C4-2B (cell line): ENCODE measurements around the gene CHCHD6.

Source experiments
- ZFX ChIP-seq: fragments of 450-650 bp; IDR thresholded peaks from 2 replicates; pipeline ENCODE4 v1.6.1; 2017
- TF ChIP-seq, protein P1 (sequence below): fragments of 450-650 bp; conservative IDR thresholded peaks from 2 replicates; pipeline ENCODE4 v1.5.1; 2017; ENCODE audit warnings: mild to moderate bottlenecking

DNA sequence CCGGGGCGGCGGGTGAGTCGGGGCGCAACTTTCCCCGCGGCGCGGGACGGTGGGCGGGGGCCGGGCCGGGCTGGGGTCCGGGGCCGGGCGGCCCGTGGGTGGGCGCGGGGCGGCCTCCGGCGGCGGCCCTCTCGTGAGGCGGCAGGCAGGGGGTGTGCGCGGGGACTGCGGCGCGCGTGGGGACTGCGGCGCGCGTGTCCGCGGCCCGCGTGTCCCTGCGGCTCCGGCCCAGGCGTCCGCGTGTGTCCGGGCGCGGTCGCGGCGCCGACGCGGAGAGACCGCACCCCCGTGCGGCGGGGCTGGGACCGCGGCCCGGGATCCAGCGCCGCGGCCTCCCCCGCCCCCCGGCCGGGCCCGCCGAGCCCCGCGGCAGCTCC is 279.2 kb downstream of the CHCHD6 start:
- TF ChIP-seq, protein P1, sequence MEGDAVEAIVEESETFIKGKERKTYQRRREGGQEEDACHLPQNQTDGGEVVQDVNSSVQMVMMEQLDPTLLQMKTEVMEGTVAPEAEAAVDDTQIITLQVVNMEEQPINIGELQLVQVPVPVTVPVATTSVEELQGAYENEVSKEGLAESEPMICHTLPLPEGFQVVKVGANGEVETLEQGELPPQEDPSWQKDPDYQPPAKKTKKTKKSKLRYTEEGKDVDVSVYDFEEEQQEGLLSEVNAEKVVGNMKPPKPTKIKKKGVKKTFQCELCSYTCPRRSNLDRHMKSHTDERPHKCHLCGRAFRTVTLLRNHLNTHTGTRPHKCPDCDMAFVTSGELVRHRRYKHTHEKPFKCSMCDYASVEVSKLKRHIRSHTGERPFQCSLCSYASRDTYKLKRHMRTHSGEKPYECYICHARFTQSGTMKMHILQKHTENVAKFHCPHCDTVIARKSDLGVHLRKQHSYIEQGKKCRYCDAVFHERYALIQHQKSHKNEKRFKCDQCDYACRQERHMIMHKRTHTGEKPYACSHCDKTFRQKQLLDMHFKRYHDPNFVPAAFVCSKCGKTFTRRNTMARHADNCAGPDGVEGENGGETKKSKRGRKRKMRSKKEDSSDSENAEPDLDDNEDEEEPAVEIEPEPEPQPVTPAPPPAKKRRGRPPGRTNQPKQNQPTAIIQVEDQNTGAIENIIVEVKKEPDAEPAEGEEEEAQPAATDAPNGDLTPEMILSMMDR, result no peak
- no peak for TF ChIP-seq ZFX
